Measurements from ENCODE around the gene VPS25. TPM values are rescaled to one million over a fixed set of nuclear protein-coding genes. Genes with fewer than 3 reads are reported as not detected.

Gene VPS25
- total RNA-seq, 2 donors from 2014 or later, result 17.8 to 23.9 TPM

DNA sequence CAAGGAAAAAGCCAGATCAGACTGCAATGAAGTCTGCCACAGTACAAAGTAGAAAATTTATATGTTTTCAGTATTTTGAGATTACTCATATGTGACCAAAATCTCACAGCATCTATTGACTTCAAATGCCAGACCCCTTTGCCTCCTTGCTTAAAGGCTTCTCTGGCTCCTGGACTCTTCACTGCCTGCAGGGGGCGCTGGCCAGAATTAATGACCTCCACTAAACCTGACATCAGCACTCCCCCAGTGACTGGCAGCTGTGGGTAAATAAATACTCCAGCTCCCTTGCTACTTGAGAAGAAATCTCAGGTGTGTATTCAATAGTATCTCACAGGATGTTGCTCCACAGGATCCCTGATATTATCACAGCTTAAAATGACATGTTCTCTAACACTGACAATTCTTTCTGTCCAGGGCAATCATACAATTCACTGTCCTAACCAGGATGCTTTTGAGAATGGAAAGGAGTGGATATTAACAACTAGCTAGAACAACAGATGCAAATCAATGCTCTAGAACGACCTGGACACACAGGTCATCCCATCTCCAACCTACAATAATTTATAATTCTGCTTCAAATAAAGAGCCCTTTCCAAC lies 46.8 kb downstream of the VPS25 start:
- Histone ChIP-seq H3K36me3 (replicated peaks in 1 of 2; ENCODE audit: insufficient read depth in 1 of 2, low read depth in 2 of 2) (peaks cover 21 to 40% of the 10 kb centered on the region in 2 donors), H3K9me3 (no peaks in the 10 kb centered on the region), H3K4me3 (no peak overlapping the region), H3K27ac (no peak overlapping the region), H3K4me1 (peaks cover 24% of the 10 kb centered on the region), H3K27me3 (no peaks in the 10 kb centered on the region)
- 9 to 32% methylated on average over 2 of the region's 2 CpGs for WGBS, 2 donors
- peak; percentile 51 to 78 (median 72) for DNase-seq
- intact Hi-C loops (cut with DNase I), result loop anchor here (10.0 kb wide), 1 partner anchor 95 kb away; no protein-coding TSS in a partner anchor
- TF ChIP-seq CTCF (IDR thresholded peaks at IDR 0.05) (peak; percentile 28 to 60 (median 52)), POLR2A (IDR thresholded peaks at IDR 0.05) (no peak)
- ATAC-seq, result no peak

GRCh38 chr17:42821176-42821575 lies 47.9 kb downstream of the VPS25 start:
- intact Hi-C loops (cut with DNase I), result loop anchor here (10.0 kb wide), 1 partner anchor 96 kb away; no protein-coding TSS in a partner anchor
- 91 to 93% methylated on average over 7 of the region's 7 CpGs for WGBS, 2 donors
- Histone ChIP-seq H3K27me3 (no peaks in the 10 kb centered on the region), H3K4me3 (no peak overlapping the region), H3K36me3 (replicated peaks in 1 of 2; ENCODE audit: insufficient read depth in 1 of 2, low read depth in 2 of 2) (peaks cover 21 to 31% of the 10 kb centered on the region in 2 donors), H3K9me3 (no peaks in the 10 kb centered on the region), H3K4me1 (peaks cover 24% of the 10 kb centered on the region), H3K27ac (no peak overlapping the region)
- no peak for ATAC-seq
- DNase-seq, result no peak
- TF ChIP-seq POLR2A (IDR thresholded peaks at IDR 0.05) (no peak), CTCF (IDR thresholded peaks at IDR 0.05) (no peak)

DNA sequence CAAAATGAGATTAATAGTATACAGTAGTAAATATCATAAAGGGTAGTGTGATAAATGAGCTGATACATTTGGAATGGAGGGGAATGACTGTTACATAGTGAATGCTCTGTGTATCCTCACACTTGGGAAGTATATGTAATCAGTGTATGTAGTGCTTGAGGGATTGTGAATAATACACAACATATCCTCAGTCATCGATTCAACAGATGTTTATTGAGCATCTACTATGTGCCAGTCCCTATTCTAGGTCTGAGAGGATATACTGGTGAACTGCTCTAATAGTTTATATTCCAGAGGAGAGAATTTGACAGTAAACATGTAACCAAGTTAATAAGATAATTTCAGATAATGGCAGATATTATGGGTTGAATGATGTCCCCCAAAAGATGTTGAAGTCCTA lies 54.2 kb downstream of the VPS25 start:
- ATAC-seq, result no peak
- no peaks in the 10 kb centered on the region for H3K9me3 ChIP-seq
- H3K4me3 ChIP-seq, result no peak overlapping the region
- H3K27ac ChIP-seq, result no peak overlapping the region
- no peaks in the 10 kb centered on the region for H3K36me3 ChIP-seq (replicated peaks in 1 of 2; ENCODE audit: insufficient read depth in 1 of 2, low read depth in 2 of 2)
- peaks cover 23% of the 10 kb centered on the region for H3K4me1 ChIP-seq
- DNase-seq, result no peak
- no peak for TF ChIP-seq POLR2A (IDR thresholded peaks at IDR 0.05)
- no peak for TF ChIP-seq CTCF (IDR thresholded peaks at IDR 0.05)
- 72 to 94% methylated on average over 1 of the region's 1 CpG for WGBS, 2 donors
- intact Hi-C loops (cut with DNase I), result loop anchor here (10.0 kb wide), 1 partner anchor 103 kb away; no protein-coding TSS in a partner anchor
- H3K27me3 ChIP-seq, result no peaks in the 10 kb centered on the region

Small RNA genes within 50 kb of the gene (microRNA-seq; reads per million reads assigned to microRNA genes)
- gene MIR6781 (ENCODE audit: borderline number of aligned reads in 2 of 2, borderline replicate concordance in 2 of 2), result 0 to 0.47 reads per million in 2 donors

Small RNA genes within 50 kb of the gene (small RNA-seq; reads per million reads assigned to genes)
- gene HMGN2P15, result not detected
- not detected for gene MIR6781

Other genes with a start within 250 kb of the VPS25 start
- gene NAGLU, start 237.2 kb upstream of the VPS25 start, total RNA-seq, result 100 to 1,000 TPM in 1 of 2 donors, 10 to 100 TPM in 1; 46.4 to 110 TPM
- gene HSD17B1, start 220.5 kb upstream of the VPS25 start, total RNA-seq, result 1 to 10 TPM in 1 of 2 donors, under 1 TPM in 1; 0.78 to 9.2 TPM
- gene COASY, start 211.3 kb upstream of the VPS25 start, total RNA-seq, result 10 to 100 TPM; 24.1 to 60.6 TPM
- gene MLX, start 206.3 kb upstream of the VPS25 start, total RNA-seq, result 10 to 100 TPM; 24.9 to 28.7 TPM
- gene PSMC3IP, start 195.7 kb upstream of the VPS25 start, total RNA-seq, result 1 to 10 TPM in 1 of 2 donors, not detected in 1; 2.1 TPM
- gene RETREG3, start 164.1 kb upstream of the VPS25 start, total RNA-seq, result 10 to 100 TPM; 36.9 to 42.0 TPM
- gene TUBG1, start 163.8 kb upstream of the VPS25 start, total RNA-seq, result 10 to 100 TPM; 17.4 to 23.1 TPM
- gene TUBG2, start 114.2 kb upstream of the VPS25 start, total RNA-seq, result 10 to 100 TPM; 64.1 to 80.4 TPM
- 100 to 1,000 TPM in 1 of 2 donors, 10 to 100 TPM in 1; 63.0 to 105 TPM for gene PLEKHH3, start 96.5 kb upstream of the VPS25 start, total RNA-seq
- gene CCR10, start 91.6 kb upstream of the VPS25 start, total RNA-seq, result under 1 TPM; 0.78 to 0.99 TPM
- gene CNTNAP1, start 90.9 kb upstream of the VPS25 start, total RNA-seq, result 1 to 10 TPM; 4.9 to 6.7 TPM
- gene EZH1, start 28.4 kb upstream of the VPS25 start, total RNA-seq, result 10 to 100 TPM; 19.1 to 28.5 TPM
- gene RAMP2, start 12.2 kb upstream of the VPS25 start, total RNA-seq, result 1 to 10 TPM; 3.1 to 7.6 TPM
- under 1 TPM in 1 of 2 donors, not detected in 1; 0.26 TPM for gene WNK4, start 7.2 kb downstream of the VPS25 start, total RNA-seq
- 10 to 100 TPM; 69.2 to 72.4 TPM for gene COA3, start 25.3 kb downstream of the VPS25 start, total RNA-seq
- not detected for gene CNTD1, start 25.4 kb downstream of the VPS25 start, total RNA-seq
- 10 to 100 TPM; 50.4 to 65.1 TPM for gene BECN1, start 50.8 kb downstream of the VPS25 start, total RNA-seq
- 10 to 100 TPM; 41.2 to 51.6 TPM for gene PSME3, start 59.9 kb downstream of the VPS25 start, total RNA-seq
- gene AOC2, start 71.1 kb downstream of the VPS25 start, total RNA-seq, result 1 to 10 TPM; 1.0 to 3.0 TPM
- 10 to 100 TPM in 1 of 2 donors, 1 to 10 TPM in 1; 6.5 to 55.7 TPM for gene AOC3, start 77.8 kb downstream of the VPS25 start, total RNA-seq
- 1 to 10 TPM in 1 of 2 donors, not detected in 1; 2.6 TPM for gene G6PC1, start 127.3 kb downstream of the VPS25 start, total RNA-seq
- gene AARSD1, start 191.0 kb downstream of the VPS25 start, total RNA-seq, result 10 to 100 TPM; 44.5 to 51.9 TPM
- gene PTGES3L, start 206.6 kb downstream of the VPS25 start, total RNA-seq, result under 1 TPM in 1 of 2 donors, not detected in 1; 0.52 TPM
- 10 to 100 TPM; 17.1 to 37.6 TPM for gene RUNDC1, start 207.1 kb downstream of the VPS25 start, total RNA-seq
- gene RPL27, start 225.0 kb downstream of the VPS25 start, total RNA-seq, result 100 to 1,000 TPM; 406 to 507 TPM
- gene IFI35, start 233.3 kb downstream of the VPS25 start, total RNA-seq, result 10 to 100 TPM; 16.2 to 19.5 TPM
- 100 to 1,000 TPM in 1 of 2 donors, 10 to 100 TPM in 1; 83.7 to 101 TPM for gene VAT1, start 248.9 kb downstream of the VPS25 start, total RNA-seq

Measured in body of pancreas (tissue), 4 donors.